ENCODE results near the gene TRPV4.

The TRPV4 gene

DNA sequence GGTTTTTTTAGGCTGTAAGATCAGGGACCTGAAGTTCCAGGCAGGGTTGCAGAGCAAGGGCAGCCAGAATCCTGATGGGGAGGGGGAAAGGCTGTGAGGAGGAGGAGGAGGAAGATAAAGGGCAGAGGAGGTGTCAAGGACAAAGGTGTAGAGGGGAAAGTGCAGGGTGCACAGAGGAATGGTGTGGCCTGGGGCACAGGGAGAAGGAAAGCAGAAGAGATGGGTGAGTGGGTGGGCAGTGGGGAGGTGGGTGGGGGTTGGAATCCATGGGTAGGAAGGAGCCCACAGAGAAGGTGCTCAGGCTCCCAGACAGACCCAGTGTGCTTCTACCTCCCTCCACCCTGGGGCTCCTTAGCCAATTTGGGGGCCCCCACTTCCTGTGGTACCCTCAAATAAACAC lies 11.2 kb downstream of the TRPV4 start:
- Mint-ChIP-seq H3K9me3 (no peaks in the 10 kb centered on the region), H3K36me3 (ENCODE audit: low read depth) (no peaks in the 10 kb centered on the region), H3K4me3 (no peak overlapping the region), H3K27me3 (ENCODE audit: low read depth) (peaks cover 11% of the 10 kb centered on the region), H3K27ac (no peak overlapping the region), H3K4me1 (no peaks in the 10 kb centered on the region)
- TF ChIP-seq, protein P1, sequence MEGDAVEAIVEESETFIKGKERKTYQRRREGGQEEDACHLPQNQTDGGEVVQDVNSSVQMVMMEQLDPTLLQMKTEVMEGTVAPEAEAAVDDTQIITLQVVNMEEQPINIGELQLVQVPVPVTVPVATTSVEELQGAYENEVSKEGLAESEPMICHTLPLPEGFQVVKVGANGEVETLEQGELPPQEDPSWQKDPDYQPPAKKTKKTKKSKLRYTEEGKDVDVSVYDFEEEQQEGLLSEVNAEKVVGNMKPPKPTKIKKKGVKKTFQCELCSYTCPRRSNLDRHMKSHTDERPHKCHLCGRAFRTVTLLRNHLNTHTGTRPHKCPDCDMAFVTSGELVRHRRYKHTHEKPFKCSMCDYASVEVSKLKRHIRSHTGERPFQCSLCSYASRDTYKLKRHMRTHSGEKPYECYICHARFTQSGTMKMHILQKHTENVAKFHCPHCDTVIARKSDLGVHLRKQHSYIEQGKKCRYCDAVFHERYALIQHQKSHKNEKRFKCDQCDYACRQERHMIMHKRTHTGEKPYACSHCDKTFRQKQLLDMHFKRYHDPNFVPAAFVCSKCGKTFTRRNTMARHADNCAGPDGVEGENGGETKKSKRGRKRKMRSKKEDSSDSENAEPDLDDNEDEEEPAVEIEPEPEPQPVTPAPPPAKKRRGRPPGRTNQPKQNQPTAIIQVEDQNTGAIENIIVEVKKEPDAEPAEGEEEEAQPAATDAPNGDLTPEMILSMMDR (IDR thresholded peaks at IDR 0.05; ENCODE audit: unreplicated experiment in 3 of 3), result no peak

DNA sequence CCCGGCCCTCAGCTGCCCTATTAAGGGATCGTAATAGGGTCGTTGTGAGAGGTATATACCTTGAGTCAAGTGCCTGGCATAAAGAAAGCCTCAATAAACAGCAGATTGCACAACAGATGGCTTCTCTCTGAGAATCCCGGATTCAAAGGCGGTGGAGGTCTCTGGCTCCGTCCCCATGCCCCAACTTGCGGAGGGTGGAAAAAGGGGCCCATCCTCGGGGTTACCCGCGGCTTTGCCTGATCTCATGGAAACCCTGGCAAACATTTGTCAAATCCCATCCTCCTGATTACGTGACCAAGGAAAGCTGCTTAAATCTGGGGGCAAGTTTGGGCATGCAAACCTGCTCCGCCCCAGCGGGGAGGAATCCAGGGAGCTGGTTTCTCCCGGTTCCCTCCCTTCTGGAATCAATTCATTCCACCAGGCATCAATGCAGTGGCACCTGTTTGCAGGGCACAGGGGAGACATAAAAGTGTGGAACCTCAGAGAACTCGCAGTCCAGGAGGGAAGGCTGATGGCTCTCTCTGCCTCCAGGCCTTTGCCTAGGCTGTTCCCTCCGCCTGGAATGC lies 12.3 kb downstream of the TRPV4 start:
- no peak overlapping the region for H3K4me3 Mint-ChIP-seq
- no peaks in the 10 kb centered on the region for H3K4me1 Mint-ChIP-seq
- no peaks in the 10 kb centered on the region for H3K9me3 Mint-ChIP-seq
- H3K36me3 Mint-ChIP-seq (ENCODE audit: low read depth), result no peaks in the 10 kb centered on the region
- TF ChIP-seq, protein P1 (IDR thresholded peaks at IDR 0.05; ENCODE audit: unreplicated experiment in 3 of 3), result no peak
- H3K27me3 Mint-ChIP-seq (ENCODE audit: low read depth), result peaks cover 9% of the 10 kb centered on the region
- H3K27ac Mint-ChIP-seq, result no peak overlapping the region

DNA sequence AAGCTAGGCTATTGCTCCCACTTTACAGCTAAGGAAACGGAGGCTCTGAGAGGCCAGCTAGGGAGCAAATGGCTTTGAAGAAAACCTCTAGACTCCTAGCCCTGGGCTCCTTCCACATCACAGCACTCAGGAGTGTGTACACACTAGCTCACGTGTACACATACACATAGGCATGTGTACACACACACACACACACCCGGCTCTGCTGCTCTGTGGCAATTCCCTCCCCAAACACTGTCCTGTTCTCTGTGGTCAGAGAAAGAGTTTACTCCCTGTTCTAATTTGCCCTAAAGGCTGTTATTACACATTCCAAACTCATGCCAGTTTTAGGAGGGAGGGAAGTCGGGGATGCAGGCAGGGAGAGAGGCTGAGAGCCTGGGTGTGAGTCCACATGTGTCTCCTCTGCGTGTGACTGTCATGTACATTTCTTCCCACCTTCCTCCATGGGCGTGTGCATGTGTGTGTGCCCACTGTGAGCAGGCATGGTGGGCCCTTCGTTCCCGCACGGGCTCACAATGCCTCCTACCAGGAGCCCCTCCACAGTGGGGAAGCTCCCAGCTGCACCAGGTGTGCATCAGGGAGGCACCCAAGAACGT lies 14.2 kb downstream of the TRPV4 start:
- no peak overlapping the region for H3K4me3 Mint-ChIP-seq
- no peak overlapping the region for H3K27ac Mint-ChIP-seq
- TF ChIP-seq, protein P1 (IDR thresholded peaks at IDR 0.05; ENCODE audit: unreplicated experiment in 3 of 3), result no peak
- H3K4me1 Mint-ChIP-seq, result no peaks in the 10 kb centered on the region
- H3K9me3 Mint-ChIP-seq, result no peaks in the 10 kb centered on the region
- H3K27me3 Mint-ChIP-seq (ENCODE audit: low read depth), result peaks cover 9% of the 10 kb centered on the region
- H3K36me3 Mint-ChIP-seq (ENCODE audit: low read depth), result no peaks in the 10 kb centered on the region

DNA sequence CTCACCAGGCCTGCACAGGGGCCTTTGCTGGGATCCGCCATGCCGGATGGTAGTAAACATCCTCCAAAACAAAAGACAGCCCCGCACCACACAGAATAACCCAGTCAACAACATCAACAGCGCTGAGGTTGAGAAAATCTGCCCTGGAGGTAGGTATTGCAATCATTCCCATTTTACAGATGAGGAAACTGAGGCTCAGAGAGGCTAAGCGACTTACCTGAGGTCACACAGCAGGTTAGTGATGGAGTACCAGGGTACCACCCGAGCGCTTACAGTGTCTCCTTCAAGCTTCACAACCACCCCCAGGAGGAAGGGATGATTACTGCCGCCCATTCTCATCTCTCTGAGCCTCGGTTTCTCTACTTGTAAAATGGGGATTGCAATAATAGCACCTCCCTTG lies 14.9 kb downstream of the TRPV4 start:
- TF ChIP-seq, protein P1 (IDR thresholded peaks at IDR 0.05; ENCODE audit: unreplicated experiment in 3 of 3), result no peak
- no peaks in the 10 kb centered on the region for H3K9me3 Mint-ChIP-seq
- peaks cover 7% of the 10 kb centered on the region for H3K27me3 Mint-ChIP-seq (ENCODE audit: low read depth)
- H3K4me3 Mint-ChIP-seq, result no peak overlapping the region
- no peaks in the 10 kb centered on the region for H3K4me1 Mint-ChIP-seq
- no peak overlapping the region for H3K27ac Mint-ChIP-seq
- no peaks in the 10 kb centered on the region for H3K36me3 Mint-ChIP-seq (ENCODE audit: low read depth)

DNA sequence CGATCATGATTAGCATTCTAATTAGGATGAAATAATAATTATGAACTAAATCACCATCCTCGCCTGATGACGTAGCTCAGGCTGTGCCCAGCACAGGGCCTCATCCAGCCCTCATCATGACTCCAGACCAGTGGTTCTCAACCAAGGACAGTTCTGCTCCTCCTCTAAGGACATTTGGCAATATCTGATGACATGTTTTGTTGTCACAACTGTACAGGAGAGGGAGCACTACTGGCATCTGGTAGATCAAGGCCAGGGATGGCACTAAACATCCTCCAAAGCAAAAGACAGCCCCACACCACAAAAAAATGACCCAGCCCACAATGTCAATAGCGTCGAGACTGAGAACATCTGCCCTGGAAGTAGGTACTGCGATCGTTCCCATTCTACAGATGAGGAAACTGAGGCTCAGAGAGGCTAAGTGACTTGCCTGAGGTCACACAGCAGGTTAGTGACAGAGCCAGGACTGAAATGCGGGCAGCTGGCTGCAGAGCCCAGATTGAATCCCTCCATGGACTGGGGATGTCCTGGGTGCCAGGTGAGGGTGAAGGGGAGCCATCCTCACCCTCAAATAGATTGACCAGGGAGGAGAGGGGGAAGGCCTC lies 15.5 kb downstream of the TRPV4 start:
- Mint-ChIP-seq H3K27ac (no peak overlapping the region), H3K4me1 (no peaks in the 10 kb centered on the region), H3K36me3 (ENCODE audit: low read depth) (no peaks in the 10 kb centered on the region), H3K27me3 (ENCODE audit: low read depth) (peaks cover 6% of the 10 kb centered on the region), H3K4me3 (no peak overlapping the region), H3K9me3 (no peaks in the 10 kb centered on the region)
- TF ChIP-seq, protein P1 (IDR thresholded peaks at IDR 0.05; ENCODE audit: unreplicated experiment in 3 of 3), result no peak

DNA sequence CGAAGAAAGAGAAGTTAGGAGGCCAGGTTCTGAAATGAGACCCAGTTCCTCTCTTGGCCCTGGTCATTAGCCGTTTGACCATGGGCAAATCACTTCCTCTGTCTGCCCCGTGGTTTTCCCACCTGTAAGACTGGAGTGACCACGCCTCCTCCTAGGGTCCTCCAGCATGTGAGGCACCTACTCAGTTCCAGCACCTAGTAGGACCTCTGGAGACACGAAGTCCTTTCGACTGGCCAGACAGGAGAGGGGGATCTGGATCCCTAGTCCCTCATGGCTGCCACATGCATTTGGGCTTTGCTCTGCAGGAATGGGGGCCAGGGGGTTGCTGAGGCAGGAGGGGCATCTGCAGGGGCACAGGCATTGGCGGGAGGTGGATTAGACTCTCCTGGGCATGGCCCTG lies 16.3 kb downstream of the TRPV4 start:
- no peak overlapping the region for H3K27ac Mint-ChIP-seq
- H3K9me3 Mint-ChIP-seq, result no peaks in the 10 kb centered on the region
- H3K4me1 Mint-ChIP-seq, result no peaks in the 10 kb centered on the region
- TF ChIP-seq, protein P1 (IDR thresholded peaks at IDR 0.05; ENCODE audit: unreplicated experiment in 3 of 3), result no peak
- no peaks in the 10 kb centered on the region for H3K36me3 Mint-ChIP-seq (ENCODE audit: low read depth)
- peaks cover 6% of the 10 kb centered on the region for H3K27me3 Mint-ChIP-seq (ENCODE audit: low read depth)
- H3K4me3 Mint-ChIP-seq, result no peak overlapping the region
